Measurements from ENCODE around the gene KIAA1586.

GRCh38 chr6:57033228-57033627 lies 13.3 kb upstream of the KIAA1586 start:
- TF ChIP-seq CTCF (conservative IDR thresholded peaks at IDR 0.05; ENCODE audit: low read length): no peak
- no peak for TF ChIP-seq EZH2phosphoT487 (IDR thresholded peaks at IDR 0.05; ENCODE audit: borderline replicate concordance)
